GM20431 (cell line): Measurements from ENCODE around the gene NAV3.
"Not testable (repeated sequence)": the region's sequence is repeated elsewhere in the genome, so short reads cannot be mapped to it uniquely, and the experiment has no call there.

Source experiments
- in situ Hi-C: fragments of 300-500 bp; cut with MseI, MboI; formaldehyde crosslinking; loops from one replicate; pipeline ENCODE4 v1.15.0; 2020; ENCODE audit warnings: low sequenced_read_pairs; ENCODE audit not compliant: unreplicated experiment

NAV3 gene

DNA sequence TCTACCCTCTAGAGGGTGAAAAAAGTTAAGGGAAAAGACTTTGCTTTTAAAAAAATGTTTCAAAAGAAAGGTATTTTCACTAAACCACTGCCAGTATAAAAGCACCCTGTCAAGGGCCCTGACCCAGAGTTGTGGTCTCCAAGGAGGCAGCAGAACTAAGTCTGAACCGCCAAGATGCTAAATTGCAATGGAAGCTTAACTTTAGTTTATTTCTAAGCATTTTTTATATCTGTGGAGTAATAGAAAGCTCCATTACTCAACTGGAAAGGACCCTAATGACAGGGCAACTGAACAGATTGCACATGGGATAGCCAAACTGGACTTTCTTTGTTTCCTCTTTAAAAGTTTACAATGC, 379.8 kb downstream of the NAV3 start:
- in situ Hi-C loops: no loop called here

DNA sequence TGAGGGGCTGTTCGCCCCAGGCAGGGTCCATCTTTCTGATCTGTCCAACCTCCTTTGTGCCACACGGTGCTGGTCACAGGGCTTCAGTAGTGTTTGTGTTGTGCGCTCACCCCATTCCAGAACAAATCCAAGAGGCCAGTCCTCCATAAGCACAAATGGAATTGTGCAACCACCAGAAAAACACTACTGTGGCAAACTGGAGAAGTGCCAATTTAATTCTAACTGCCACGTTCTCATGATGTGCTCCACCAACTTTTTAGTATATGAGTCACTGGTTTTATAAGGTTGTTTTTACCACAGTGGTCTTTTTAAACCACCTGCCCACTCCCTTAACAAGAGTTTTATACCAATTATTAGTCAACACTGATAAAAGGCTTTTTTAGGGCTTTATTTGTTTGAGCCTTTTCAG, 380.2 kb downstream of the NAV3 start:
- in situ Hi-C loops: no loop called here

DNA sequence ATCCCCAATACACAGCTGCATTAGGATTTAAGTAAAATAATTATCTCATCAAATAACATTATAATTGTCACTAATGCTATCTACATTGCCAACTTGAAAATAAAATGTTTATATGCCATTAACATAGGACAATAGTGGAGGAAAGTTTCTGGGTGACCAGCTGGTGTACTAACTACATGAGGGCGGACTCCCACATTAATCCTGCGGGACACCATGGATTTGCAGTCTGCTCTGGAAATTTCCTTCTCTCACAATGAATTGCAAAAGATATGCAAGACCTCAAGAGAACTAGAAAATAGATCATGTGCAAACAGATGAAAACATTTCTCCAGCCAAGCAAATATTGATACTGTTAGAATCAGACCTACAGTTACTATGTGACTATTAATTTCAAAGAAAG, 390.1 kb downstream of the NAV3 start:
- in situ Hi-C loops: no loop called here

DNA sequence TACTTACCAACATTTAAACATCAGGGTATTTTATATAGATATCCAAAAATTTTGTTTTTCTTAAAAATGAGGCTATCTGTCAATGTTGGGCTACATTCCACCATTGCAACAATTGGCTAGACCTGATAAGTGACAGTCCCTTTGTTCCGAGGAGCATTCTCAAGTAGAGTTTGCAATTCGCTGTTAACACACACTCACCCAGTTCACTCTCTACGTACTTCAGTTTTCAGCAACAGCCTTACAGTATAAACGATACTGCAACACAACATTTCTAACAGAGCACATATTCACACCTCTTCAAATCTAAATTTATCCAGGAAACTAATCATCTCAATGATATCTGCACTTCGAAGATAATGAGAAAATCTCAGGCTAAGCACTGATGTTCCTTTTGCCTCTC, 393.5 kb downstream of the NAV3 start:
- in situ Hi-C loops: no loop called here

DNA sequence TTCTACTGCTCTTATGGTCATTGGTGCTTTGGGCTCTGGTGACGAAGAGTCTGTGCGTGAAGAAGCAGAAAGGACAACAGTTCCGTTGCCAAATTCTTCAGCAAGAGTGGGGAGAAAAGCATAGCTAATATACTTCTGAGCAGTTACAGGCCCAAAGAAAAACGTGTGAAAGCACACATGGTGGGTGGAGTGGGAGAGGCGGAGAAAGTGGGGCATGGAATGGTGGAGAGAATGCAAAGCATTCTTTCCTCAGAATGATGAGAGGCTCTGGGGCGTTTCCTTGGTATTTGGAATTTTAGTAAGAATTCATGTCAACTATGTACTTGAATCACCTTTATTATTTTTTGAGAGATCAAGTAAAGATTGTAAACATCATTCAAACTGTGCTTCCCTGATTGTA, 396.1 kb downstream of the NAV3 start:
- in situ Hi-C loops: no loop called here

DNA sequence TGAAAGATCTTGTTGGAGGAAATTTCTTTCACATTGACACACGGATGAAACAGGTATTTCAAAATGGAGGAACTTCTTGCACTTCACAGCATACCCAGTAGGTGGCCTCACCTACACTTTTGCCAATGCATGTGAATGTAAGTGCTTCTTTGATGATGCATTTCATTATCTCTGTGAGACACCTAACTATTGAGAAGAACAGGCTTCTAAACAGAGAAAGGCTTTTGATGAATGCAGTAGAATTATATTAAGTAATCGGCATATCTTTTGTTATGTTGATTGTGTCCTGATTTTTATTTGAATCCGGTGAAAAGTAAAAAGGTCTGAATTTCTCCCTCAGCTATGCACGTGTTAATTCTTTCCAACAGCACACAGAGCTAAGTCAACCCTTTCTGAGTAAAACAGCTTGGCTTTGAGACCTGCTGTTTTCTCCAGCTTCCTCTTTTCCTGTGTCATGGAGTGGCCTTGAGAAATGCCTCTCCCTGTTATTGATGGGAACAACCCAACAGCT, 399.0 kb downstream of the NAV3 start:
- in situ Hi-C loops: no loop called here

DNA sequence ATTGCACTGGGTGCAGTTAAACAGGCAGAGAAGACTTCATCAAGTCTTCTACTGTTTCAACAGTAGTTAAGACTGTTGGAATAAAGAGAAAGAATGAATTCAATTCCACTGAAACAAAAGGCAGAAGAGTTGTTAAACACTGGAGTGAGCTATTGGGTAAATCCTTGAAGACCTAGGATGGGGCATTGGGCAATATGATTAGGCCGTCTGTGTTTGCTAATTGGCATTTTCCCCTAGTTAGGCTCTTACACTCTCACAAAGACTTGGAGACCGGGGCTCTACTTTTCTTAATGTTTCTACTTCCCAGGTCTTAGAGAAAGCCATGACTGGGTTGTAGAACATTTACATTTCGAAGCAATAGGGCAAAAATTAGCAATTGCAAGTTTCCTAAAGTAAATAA, 402.1 kb downstream of the NAV3 start:
- in situ Hi-C loops: no loop called here

DNA sequence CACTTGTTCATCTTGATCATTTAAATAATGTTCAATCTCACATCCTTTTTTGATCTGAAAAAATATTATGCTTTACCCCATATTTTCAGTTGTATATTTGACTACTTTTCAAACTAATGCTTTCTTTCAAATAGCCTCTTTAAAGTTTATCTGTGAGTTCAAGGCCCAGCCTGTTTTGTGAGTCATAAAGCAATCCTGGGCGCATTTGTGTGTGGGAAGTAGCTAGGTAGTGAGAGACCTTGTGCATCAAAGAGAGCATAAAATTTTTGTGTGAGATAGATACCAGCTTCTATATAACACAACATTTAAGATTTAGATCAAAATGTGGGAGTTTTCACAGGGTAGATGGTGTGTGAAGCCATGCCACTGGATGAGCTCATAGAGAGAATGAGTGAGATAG, 405.6 kb downstream of the NAV3 start:
- in situ Hi-C loops: no loop called here

DNA sequence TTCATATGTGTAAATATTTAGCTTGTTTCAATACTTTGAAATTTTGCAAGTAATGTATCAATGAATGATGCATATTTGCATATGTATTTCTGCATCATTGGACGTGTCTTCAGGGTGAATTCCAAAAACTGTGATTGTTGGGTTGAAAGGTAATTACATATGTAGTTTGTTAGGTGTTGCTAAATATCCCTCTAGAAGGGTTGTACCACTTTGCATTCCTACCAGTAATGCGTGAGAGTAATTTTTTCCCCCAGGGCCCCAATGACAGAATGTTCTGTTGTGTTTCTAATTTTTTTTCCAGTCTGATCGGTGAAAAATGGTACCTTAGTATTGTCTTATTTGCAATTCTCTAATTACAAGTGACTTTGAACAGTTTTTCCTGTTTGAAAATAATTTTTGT, 408.9 kb downstream of the NAV3 start:
- in situ Hi-C loops: no loop called here

DNA sequence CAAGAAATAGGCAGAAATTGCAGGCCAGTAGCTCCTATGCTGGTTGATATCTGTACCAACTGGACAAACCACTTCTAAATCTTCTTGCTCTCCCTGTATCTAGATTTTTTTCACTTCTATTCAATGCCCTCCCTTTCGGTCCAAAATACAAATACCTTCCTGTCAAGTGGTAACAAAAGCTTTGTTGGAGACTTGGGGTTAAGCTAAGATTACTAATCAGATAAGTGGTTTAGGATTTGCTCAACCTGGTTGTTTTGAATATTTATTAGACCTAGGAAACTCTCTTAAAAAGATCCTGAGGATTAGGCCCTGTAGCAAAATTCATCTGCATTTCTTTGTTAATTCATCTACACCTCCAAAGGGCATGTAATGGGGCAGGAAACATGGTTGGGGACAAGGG, 410.1 kb downstream of the NAV3 start:
- in situ Hi-C loops: no loop called here

DNA sequence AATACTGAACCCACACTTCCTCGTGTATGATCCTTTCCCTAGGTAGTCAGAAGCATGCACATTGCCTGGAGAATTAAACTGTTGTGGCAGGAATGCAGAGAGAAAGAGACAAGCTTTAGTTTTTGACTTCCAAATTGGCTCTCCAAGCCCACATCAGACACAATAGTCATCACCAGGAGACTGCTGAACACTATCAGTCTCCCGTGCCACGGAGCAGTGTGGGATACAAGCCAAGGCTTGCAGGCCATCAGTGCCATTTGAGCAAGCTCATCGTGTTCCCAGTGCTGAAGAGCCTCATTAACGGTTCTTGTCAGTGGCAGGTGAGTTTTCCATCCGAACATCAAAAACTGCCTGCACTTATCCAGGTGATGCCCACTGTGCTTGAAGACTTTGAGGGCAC, 410.8 kb downstream of the NAV3 start:
- in situ Hi-C loops: no loop called here

DNA sequence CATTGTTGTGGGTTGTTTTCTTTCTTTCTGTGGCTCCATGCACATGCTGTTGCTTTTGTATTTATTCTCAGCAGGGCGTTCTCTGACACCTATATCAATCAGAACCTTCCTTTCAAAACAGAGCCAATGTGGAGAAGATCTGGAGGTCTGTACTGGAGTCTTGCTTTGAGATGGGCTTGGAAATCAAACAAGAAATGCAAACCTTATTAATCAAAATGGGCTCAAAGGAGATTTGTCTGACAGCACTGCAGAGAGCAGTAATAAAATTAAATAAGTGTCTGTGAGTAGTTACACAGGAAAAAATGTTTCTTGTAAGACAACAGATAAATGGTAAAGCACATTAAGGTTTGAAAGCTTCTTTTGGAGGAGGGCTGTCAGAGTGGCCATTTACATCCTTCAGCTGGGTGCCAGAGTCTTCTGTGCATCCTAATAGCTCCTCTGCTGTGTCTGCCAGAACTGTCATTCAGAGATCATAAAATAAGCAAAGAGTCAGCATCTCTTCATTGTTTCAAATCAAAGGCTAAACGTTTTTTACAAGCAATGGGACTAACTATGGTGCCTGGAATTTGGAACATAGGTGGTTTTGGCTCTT, 414.3 kb downstream of the NAV3 start:
- in situ Hi-C loops: no loop called here

DNA sequence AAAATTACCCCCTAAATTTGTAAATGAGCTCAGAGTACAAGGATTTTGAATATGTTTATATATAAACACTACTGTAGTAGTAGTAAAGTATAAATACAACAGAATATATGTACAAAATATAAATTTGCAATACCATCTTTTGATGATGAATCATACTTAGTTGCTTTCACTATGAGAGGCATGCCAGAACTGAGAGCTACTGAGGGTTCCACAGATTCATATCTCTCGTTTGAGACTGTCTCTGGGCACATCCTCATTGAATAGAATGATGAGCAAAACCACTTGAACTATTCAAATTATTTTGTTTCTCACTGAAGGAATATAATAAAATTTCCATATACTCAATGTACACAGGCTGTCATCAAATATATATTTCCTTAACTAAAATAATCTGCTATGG, 417.6 kb downstream of the NAV3 start:
- in situ Hi-C loops: no loop called here

DNA sequence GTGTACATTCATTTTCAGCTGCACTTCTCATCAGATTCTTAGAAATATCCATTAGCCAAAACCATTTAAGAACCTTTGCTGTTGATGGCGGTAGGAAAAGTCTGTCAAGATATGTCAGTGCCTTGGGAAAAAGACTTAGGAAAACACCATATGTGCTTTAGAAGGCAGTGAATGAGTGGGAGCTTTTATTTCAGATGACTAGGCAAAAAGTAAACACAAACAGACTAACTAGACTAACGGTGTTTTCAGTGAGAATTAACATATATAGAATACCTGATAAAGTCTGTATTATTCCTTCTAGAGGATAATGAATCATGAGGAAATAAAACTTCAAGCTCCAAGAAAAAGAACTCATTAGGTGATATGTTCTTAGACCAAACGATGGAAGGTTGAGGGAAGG, 418.9 kb downstream of the NAV3 start:
- in situ Hi-C loops: no loop called here

DNA sequence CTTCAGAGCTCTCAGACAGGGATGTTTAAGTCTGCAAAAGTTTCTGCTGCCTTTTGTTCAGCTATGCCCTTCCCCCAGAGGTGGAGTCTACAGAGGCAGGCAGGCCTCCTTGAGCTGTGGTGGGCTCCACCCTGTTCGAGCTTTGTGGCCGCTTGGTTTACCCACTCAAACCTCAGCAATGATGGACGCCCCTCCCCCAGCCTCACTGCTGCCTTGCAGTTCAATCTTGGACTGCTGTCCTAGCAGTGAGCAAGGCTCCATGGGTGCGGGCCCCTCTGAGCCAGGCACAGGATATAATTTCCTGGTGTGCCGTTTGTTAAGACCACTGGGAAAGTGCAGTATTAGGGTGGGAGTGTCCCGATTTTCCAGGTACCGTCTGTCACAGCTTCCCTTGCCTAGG, 427.0 kb downstream of the NAV3 start:
- in situ Hi-C loops: not testable (repeated sequence)

DNA sequence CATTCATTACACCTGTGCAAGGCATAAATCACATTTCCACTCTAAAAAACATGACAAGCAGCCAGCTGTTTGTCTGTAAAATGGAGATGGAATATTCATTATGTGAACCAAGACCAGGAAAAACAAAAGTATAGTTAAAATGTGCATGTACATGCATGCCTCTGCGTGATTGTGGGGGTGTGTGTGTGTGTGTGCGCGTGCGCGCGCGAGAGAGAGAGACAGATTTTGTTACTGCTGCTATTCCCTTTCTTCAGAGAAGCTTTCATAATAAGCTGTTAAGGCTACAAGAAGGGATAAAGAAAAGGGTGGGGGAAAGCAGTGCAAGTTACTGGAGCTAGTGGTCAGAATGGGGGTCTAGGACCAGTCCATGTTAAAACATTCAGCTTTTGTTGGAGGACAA, 430.3 kb downstream of the NAV3 start:
- in situ Hi-C loops: no loop called here

DNA sequence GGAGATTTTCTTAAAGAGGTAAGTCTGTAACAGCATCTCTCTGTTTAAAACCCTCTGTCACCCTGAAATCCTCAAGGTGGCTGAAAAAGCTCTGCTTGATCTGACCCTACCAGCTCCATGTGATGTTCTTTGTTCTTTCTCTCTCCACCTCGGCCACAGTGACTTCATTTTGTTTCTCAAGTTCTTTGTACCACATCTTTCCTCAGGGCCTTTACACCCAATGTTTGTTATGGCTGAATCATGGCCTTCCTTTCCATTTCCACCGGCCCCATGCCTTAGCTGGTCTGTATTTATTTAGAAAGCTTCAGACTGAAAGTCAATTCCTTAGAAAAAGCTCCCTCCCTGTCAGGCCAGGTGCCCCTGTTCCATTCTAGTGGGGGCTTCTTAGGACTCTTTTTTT, 431.2 kb downstream of the NAV3 start:
- in situ Hi-C loops: no loop called here
